DND-41 (cell line): ENCODE measurements around the gene NBL1.

Experiments
- ATAC-seq: fragments of 200-7000 bp; cut with Tn5 transposase; 3 replicates; pipeline ENCODE4 v1.9.1; 2021; ENCODE audit warnings: low read depth; ENCODE audit not compliant: insufficient read depth
- DNase-seq: peaks from one replicate; pipeline ENCODE4 v3.0.0-alpha.2; 2020
- H2AFZ ChIP-seq: 2 replicates; pipeline ENCODE4 v1.6.0; 2012; ENCODE audit warnings: low read depth, low read length
- H3K27ac ChIP-seq: 2 replicates; pipeline ENCODE4 v1.5.1; 2012; ENCODE audit warnings: low read length, inconsistent platforms
- H3K27me3 ChIP-seq: fragments of 200-600 bp; sonication (generic); 2 replicates; pipeline ENCODE4 v1.6.0; 2012; ENCODE audit warnings: low read length, mild to moderate bottlenecking, inconsistent platforms; ENCODE audit not compliant: insufficient read depth, poor library complexity
- H3K36me3 ChIP-seq: 2 replicates; pipeline ENCODE4 v1.5.1; 2012; ENCODE audit warnings: low read length, inconsistent platforms; ENCODE audit not compliant: insufficient read depth
- H3K4me1 ChIP-seq: 2 replicates; pipeline ENCODE4 v1.5.1; 2012; ENCODE audit warnings: mild to moderate bottlenecking, low read length; ENCODE audit not compliant: insufficient read depth
- H3K4me2 ChIP-seq: 2 replicates; pipeline ENCODE4 v1.6.0; 2012; ENCODE audit warnings: mild to moderate bottlenecking, moderate library complexity, low read length, inconsistent platforms; ENCODE audit not compliant: insufficient read depth
- H3K4me3 ChIP-seq, 2 experiments: fragments of 200-600 bp in 1 of 2; shearing (Covaris generic) in 1 of 2; 2 replicates each; pipeline ENCODE4 v1.5.1; 2012 to 2016; ENCODE audit warnings: inconsistent platforms in 2 of 2, low read length in 2 of 2, mild to moderate bottlenecking in 2 of 2, low read depth in 1 of 2, moderate library complexity in 1 of 2
- H3K79me2 ChIP-seq: 2 replicates; pipeline ENCODE4 v1.6.0; 2012; ENCODE audit warnings: low read length, inconsistent platforms; ENCODE audit not compliant: insufficient read depth
- H3K9ac ChIP-seq: 2 replicates; pipeline ENCODE4 v1.6.0; 2012; ENCODE audit warnings: low read depth, mild to moderate bottlenecking, inconsistent platforms, low read length, moderate library complexity
- H3K9me3 ChIP-seq: 2 replicates; pipeline ENCODE4 v1.5.1; 2012; ENCODE audit warnings: low read length, moderate library complexity, mild to moderate bottlenecking, inconsistent platforms; ENCODE audit not compliant: insufficient read depth, severe bottlenecking
- H4K20me1 ChIP-seq: 2 replicates; pipeline ENCODE4 v1.6.0; 2012; ENCODE audit warnings: low read length; ENCODE audit not compliant: insufficient read depth
- EZH2 ChIP-seq: IDR thresholded peaks from 3 replicates; pipeline ENCODE4 v1.6.1; 2012; ENCODE audit warnings: borderline replicate concordance, low read depth, mild to moderate bottlenecking, moderate library complexity, low read length, inconsistent platforms; ENCODE audit not compliant: severe bottlenecking
- TF ChIP-seq, protein P1 (sequence below): IDR thresholded peaks from 2 replicates; pipeline ENCODE4 v1.5.1; 2012; ENCODE audit warnings: borderline replicate concordance, low read length, moderate library complexity, mild to moderate bottlenecking; ENCODE audit not compliant: poor library complexity, severe bottlenecking; ENCODE audit errors: extremely low read depth

NBL1 gene

DNA sequence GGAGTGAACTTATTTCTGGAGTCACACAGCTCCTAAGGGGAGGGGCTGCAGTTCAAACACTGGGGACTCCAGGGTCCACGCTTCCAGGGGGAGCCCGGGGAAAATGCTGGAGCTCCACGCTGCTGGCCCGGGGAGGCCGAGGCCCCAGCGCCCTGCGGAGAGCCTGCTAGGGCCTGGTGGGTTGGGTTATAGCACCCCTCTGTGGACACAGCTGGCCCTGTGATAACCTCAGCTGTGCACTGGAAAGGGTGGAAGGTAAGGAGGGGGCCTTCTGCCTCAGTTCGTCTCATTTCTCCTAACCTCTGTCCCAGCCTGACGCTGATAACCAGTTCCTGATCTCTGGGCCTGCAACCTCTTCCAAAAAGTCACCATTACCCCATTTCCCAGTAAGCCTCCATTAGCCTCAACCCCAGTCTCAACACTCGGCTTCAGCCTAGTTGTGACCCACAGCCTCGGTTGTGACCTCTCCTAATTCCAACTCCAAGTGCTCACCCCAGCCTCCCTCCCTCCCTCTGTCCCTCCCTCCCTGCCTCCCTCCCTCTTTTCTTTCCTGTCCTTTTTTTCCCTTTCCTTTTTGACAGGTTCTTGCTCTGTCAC, 7.1 kb downstream of the NBL1 start:
- H3K4me3 ChIP-seq = no peak overlapping the region
- ATAC-seq = peak; percentile 49; the same call in 2 of the 3 replicates
- TF ChIP-seq, protein P1, sequence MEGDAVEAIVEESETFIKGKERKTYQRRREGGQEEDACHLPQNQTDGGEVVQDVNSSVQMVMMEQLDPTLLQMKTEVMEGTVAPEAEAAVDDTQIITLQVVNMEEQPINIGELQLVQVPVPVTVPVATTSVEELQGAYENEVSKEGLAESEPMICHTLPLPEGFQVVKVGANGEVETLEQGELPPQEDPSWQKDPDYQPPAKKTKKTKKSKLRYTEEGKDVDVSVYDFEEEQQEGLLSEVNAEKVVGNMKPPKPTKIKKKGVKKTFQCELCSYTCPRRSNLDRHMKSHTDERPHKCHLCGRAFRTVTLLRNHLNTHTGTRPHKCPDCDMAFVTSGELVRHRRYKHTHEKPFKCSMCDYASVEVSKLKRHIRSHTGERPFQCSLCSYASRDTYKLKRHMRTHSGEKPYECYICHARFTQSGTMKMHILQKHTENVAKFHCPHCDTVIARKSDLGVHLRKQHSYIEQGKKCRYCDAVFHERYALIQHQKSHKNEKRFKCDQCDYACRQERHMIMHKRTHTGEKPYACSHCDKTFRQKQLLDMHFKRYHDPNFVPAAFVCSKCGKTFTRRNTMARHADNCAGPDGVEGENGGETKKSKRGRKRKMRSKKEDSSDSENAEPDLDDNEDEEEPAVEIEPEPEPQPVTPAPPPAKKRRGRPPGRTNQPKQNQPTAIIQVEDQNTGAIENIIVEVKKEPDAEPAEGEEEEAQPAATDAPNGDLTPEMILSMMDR = peak; percentile 68
- TF ChIP-seq EZH2 = no peak
- H3K79me2 ChIP-seq = no peaks in the 10 kb centered on the region
- no peaks in the 10 kb centered on the region for H4K20me1 ChIP-seq
- no peak overlapping the region for H3K9ac ChIP-seq
- H3K4me1 ChIP-seq = peaks cover 7% of the 10 kb centered on the region
- H2AFZ ChIP-seq = no peak overlapping the region
- H3K9me3 ChIP-seq = no peaks in the 10 kb centered on the region
- DNase-seq = peak; percentile 34
- no peaks in the 10 kb centered on the region for H3K27me3 ChIP-seq
- no peak overlapping the region for H3K27ac ChIP-seq
- H3K36me3 ChIP-seq = no peaks in the 10 kb centered on the region
- no peak overlapping the region for H3K4me2 ChIP-seq

DNA sequence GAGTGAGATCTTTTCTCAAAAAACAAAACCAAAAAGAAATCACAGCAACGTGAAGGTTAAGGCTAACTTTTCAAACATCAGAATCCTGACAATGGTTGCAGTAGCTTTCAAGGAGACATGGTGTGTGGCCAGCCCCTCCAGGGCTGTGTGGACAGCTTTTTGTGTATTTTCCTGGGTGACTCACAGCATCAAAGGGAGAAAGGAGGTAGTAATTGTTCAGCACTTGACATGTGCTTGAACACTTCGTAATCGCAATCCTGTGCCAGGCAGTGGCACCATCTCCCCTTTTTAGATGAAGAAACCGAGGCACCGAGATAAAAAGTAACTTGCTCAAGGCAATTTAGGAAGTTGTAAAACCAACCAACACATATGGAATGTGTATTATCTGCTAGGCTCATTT, 10.3 kb downstream of the NBL1 start:
- H3K79me2 ChIP-seq = no peaks in the 10 kb centered on the region

DNA sequence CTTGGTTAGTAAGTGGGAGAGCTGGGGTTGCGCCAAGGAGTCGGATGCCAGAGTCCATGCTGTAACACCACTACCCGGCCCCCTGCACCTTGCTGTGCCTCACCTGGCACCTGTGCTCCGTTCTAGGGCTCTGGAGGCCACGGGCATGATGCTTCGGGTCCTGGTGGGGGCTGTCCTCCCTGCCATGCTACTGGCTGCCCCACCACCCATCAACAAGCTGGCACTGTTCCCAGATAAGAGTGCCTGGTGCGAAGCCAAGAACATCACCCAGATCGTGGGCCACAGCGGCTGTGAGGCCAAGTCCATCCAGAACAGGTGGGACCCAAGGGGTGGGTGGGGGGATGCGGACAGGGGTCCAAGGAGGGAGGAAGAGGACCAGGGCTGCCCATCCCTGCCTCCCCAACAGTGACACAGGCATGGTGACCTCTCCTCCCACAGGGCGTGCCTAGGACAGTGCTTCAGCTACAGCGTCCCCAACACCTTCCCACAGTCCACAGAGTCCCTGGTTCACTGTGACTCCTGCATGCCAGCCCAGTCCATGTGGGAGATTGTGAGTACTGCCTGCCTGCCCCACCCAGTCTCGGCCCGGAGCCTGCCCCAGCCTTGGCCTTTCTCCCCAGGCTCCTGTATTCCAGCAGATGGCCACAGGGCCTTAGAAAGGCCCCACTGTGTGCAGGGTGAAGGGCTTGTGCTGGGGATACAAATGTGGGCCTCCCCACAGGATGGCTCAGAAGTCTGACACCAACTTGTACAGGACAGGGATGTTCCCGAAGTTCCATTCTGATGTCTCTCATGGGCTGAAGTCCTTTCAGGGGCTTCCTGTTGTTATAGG, 11.0 kb downstream of the NBL1 start:
- Histone ChIP-seq H3K4me3 (no peak overlapping the region), H3K27me3 (no peaks in the 10 kb centered on the region), H3K4me2 (no peak overlapping the region), H3K79me2 (no peaks in the 10 kb centered on the region), H3K36me3 (no peaks in the 10 kb centered on the region), H4K20me1 (peaks cover 3% of the 10 kb centered on the region; the same call in 1 of the 2 replicates), H2AFZ (no peak overlapping the region), H3K27ac (no peak overlapping the region), H3K9me3 (no peaks in the 10 kb centered on the region), H3K4me1 (peaks cover 7% of the 10 kb centered on the region), H3K9ac (no peak overlapping the region)
- TF ChIP-seq EZH2 = no peak
- TF ChIP-seq, protein P1 = no peak
- ATAC-seq (no peak), DNase-seq (no peak)

More for the DNA sequence above, 10.3 kb downstream of the NBL1 start:
- Histone ChIP-seq H3K9me3 (no peaks in the 10 kb centered on the region), H3K4me3 (no peak overlapping the region), H2AFZ (no peak overlapping the region), H3K36me3 (no peaks in the 10 kb centered on the region), H3K27me3 (no peaks in the 10 kb centered on the region), H3K4me1 (peaks cover 7% of the 10 kb centered on the region), H3K27ac (no peak overlapping the region), H3K4me2 (no peak overlapping the region), H4K20me1 (no peaks in the 10 kb centered on the region), H3K9ac (no peak overlapping the region)
- ATAC-seq = no peak
- TF ChIP-seq, protein P1 = no peak
- no peak for TF ChIP-seq EZH2
- no peak for DNase-seq
